Naive thymus-derived CD4-positive, alpha-beta T cell (primary cell): Measurements from ENCODE around the gene HCN2. TPM values are rescaled to one million over a fixed set of nuclear protein-coding genes. Genes with fewer than 3 reads are reported as not detected.

ENCODE experiments used
- ATAC-seq: fragments of 150-1000 bp; cut with Tn5 transposase; 2 replicates; pipeline ENCODE4 v1.10.0; 2021; ENCODE audit warnings: mild to moderate bottlenecking, moderate library complexity
- CTCF ChIA-PET: fragments of 350-600 bp; sonication (Branson Sonifier 250); formaldehyde crosslinking; loops from one replicate; lab custom pipeline; 2021; ENCODE audit warnings: antibody characterized with exemption; lab: Charles Lee
- POLR2A ChIA-PET: fragments of 350-600 bp; sonication (Branson Sonifier 250); formaldehyde crosslinking; loops from one replicate; lab custom pipeline; 2021; ENCODE audit warnings: antibody characterized with exemption, inconsistent platforms; lab: Charles Lee
- DNase-seq, 9 donors: peaks; one replicate each; pipeline versions ENCODE4 v3.0.0 to v3.0.0-alpha.2; 2020 to 2022; ENCODE audit warnings: mixed read lengths in 1 of 9
- H3K27ac ChIP-seq: one replicate; pipeline ENCODE4 v1.7.0; 2013; ENCODE audit warnings: mild to moderate bottlenecking, low read depth, low read length, moderate library complexity
- H3K27me3 ChIP-seq, 2 donors: one replicate each; pipeline ENCODE4 v1.7.0; 2013; ENCODE audit warnings: low read length in 2 of 2, mild to moderate bottlenecking in 2 of 2, moderate library complexity in 2 of 2; ENCODE audit not compliant: control insufficient read depth in 2 of 2, insufficient read depth in 2 of 2
- H3K36me3 ChIP-seq, 3 experiments: 1 replicate in 2 of 3; 2 replicates in 1 of 3; pipeline ENCODE4 v1.7.0; 2013; ENCODE audit warnings: low read length in 3 of 3, mild to moderate bottlenecking in 3 of 3, moderate library complexity in 1 of 3; ENCODE audit not compliant: insufficient read depth in 3 of 3, control insufficient read depth in 2 of 3
- H3K4me1 ChIP-seq, 2 donors: one replicate each; pipeline ENCODE4 v1.7.0; 2013; ENCODE audit warnings: low read length in 2 of 2, mild to moderate bottlenecking in 2 of 2, moderate library complexity in 1 of 2; ENCODE audit not compliant: control insufficient read depth in 2 of 2, insufficient read depth in 2 of 2
- H3K4me3 ChIP-seq: 2 replicates; pipeline ENCODE4 v1.7.0; 2013; ENCODE audit warnings: mild to moderate bottlenecking, low read length
- H3K9me3 ChIP-seq, 3 experiments: 1 replicate in 2 of 3; 2 replicates in 1 of 3; pipeline ENCODE4 v1.7.0; 2013; ENCODE audit warnings: low read length in 3 of 3; ENCODE audit not compliant: control insufficient read depth in 2 of 3
- H3K27ac Mint-ChIP-seq, 9 donors: one replicate each; pipeline ENCODE4 v1.8.0; 2020 to 2022; ENCODE audit warnings: mixed read lengths in 9 of 9, mild to moderate bottlenecking in 8 of 9, moderate library complexity in 5 of 9, inconsistent platforms in 2 of 9
- H3K27me3 Mint-ChIP-seq, 5 donors: one replicate each; pipeline ENCODE4 v1.8.0; 2021 to 2022; ENCODE audit warnings: mixed read lengths in 5 of 5, mild to moderate bottlenecking in 1 of 5
- H3K36me3 Mint-ChIP-seq, 5 donors: one replicate each; pipeline ENCODE4 v1.8.0; 2020 to 2022; ENCODE audit warnings: mixed read lengths in 5 of 5, mild to moderate bottlenecking in 3 of 5, inconsistent platforms in 1 of 5
- H3K4me1 Mint-ChIP-seq, 7 donors: one replicate each; pipeline ENCODE4 v1.8.0; 2020 to 2022; ENCODE audit warnings: mixed read lengths in 7 of 7, mild to moderate bottlenecking in 3 of 7, inconsistent platforms in 1 of 7
- H3K4me3 Mint-ChIP-seq, 10 donors: one replicate each; pipeline ENCODE4 v1.8.0; 2020 to 2022; ENCODE audit warnings: mild to moderate bottlenecking in 10 of 10, mixed read lengths in 10 of 10, moderate library complexity in 6 of 10, inconsistent platforms in 2 of 10
- H3K9me3 Mint-ChIP-seq, 11 donors: one replicate each; pipeline ENCODE4 v1.8.0; 2020 to 2022; ENCODE audit warnings: mixed read lengths in 11 of 11, mild to moderate bottlenecking in 4 of 11, inconsistent platforms in 1 of 11, moderate library complexity in 1 of 11
- intact Hi-C, 2 donors: fragments of 100-400 bp; cut with micrococcal nuclease; formaldehyde crosslinking; loops; one replicate each; pipeline ENCODE4 v1.15.1; 2023
- polyA plus RNA-seq, 2 donors: library from polyadenylated mRNA; unstranded; fragments of 300-500 nt; fragmentation: Illumina TruSeq; gene quantifications; one replicate each; pipeline ENCODE4 v1.2.3, GENCODE V29; 2021
- total RNA-seq, 6 experiments: library from RNA in 5 of 6; stranded (reverse) in 5 of 6; gene quantifications; 1 replicate in 5 of 6; 2 replicates in 1 of 6; pipeline ENCODE4 v1.2.3 and lab custom pipeline; 2021 to 2026

Gene HCN2
- total and polyA plus RNA-seq, 7 experiments from 2014 or later: 0.93 to 2.6 (median 2.2) TPM; not detected in 2

GRCh38 chr19:633068-633785 lies 43.5 kb downstream of the HCN2 start, which contains the start of gene POLRMT:
Gene POLRMT (minus strand): TSS chr19:633537. CDS start chr19:633512, 25 bp downstream.
- CTCF ChIA-PET: no interaction called here
- Mint-ChIP-seq H3K4me1 (peaks cover 13 to 41% (median 24%) of the 10 kb centered on the region in 7 donors), H3K4me3 (peak within 1 kb of the TSS; percentile 92 to 99 (median 97)), H3K27me3 (no peaks in the 10 kb centered on the region), H3K27ac (peak within 1 kb of the TSS; percentile 89 to 97 (median 93)), H3K36me3 (peaks cover 0 to 10% (median 5%) of the 10 kb centered on the region in 5 donors), H3K9me3 (peaks cover 0 to 2% (median 0%) of the 10 kb centered on the region in 11 donors)
- Histone ChIP-seq H3K27ac (peak within 1 kb of the TSS; percentile 78), H3K27me3 (no peaks in the 10 kb centered on the region), H3K36me3 (peaks cover 0 to 27% (median 6%) of the 10 kb centered on the region in 3 experiments), H3K4me1 (peaks cover 6 to 13% of the 10 kb centered on the region in 2 donors), H3K4me3 (peak within 1 kb of the TSS; percentile 91), H3K9me3 (no peaks in the 10 kb centered on the region)
- ATAC-seq: peak; percentile 99
- intact Hi-C loops: loop anchor here (1.0 to 2.0 kb wide), 10 partner anchors 22 to 164 kb away; partner anchors contain the start of genes BSG (in 2 of the 2), PTBP1 (in 2 of the 2), CDC34 (in 1 of the 2) and HCN2 (in 1 of the 2)
- DNase-seq: peak; percentile 87 to 99 (median 96)
- POLR2A ChIA-PET: interaction anchor here (0.6 to 2.5 kb wide), 9 partner anchors 23 to 957 kb away, joined by 3 to 18 read pairs (median 4); partner anchors contain the start of genes CDC34 and RNF126

GRCh38 chr19:633786-634639 lies 44.3 kb downstream of the HCN2 start:
- no peaks in the 10 kb centered on the region for H3K27me3 Mint-ChIP-seq
- peaks cover 0 to 2% (median 0%) of the 10 kb centered on the region in 11 donors for H3K9me3 Mint-ChIP-seq
- H3K27ac Mint-ChIP-seq: peak overlapping the region; percentile 88 to 97 (median 92)
- intact Hi-C loops: loop anchor here (1.0 to 2.0 kb wide), 10 partner anchors 23 to 163 kb away; partner anchors contain the start of genes BSG (in 2 of the 2), PTBP1 (in 2 of the 2), CDC34 (in 1 of the 2) and HCN2 (in 1 of the 2)
- POLR2A ChIA-PET: interaction anchor here (0.6 to 2.5 kb wide), 9 partner anchors 22 to 957 kb away, joined by 3 to 18 read pairs (median 3); partner anchors contain the start of genes CDC34 and RNF126
- Histone ChIP-seq H3K4me3 (peak overlapping the region; percentile 91), H3K9me3 (no peaks in the 10 kb centered on the region), H3K27me3 (no peaks in the 10 kb centered on the region), H3K36me3 (peaks cover 0 to 19% (median 3%) of the 10 kb centered on the region in 3 experiments), H3K4me1 (peaks cover 11 to 20% of the 10 kb centered on the region in 2 donors), H3K27ac (peak overlapping the region; percentile 78)
- peaks cover 0 to 4% (median 2%) of the 10 kb centered on the region in 5 donors for H3K36me3 Mint-ChIP-seq
- ATAC-seq (no peak), DNase-seq (no peak)
- peak overlapping the region; percentile 92 to 99 (median 97) for H3K4me3 Mint-ChIP-seq
- peaks cover 11 to 35% (median 22%) of the 10 kb centered on the region in 7 donors for H3K4me1 Mint-ChIP-seq
- CTCF ChIA-PET: interaction anchor here (1.0 kb wide), 1 partner anchor 23 kb away, joined by 3 read pairs; no protein-coding TSS in a partner anchor

- Mint-ChIP-seq H3K27me3 (peaks cover 0 to 3% (median 0%) of the 10 kb centered on the region in 5 donors), H3K4me3 (peak overlapping the region in 2 of 10 donors; percentile 45 to 48), H3K4me1 (peaks cover 13 to 35% (median 25%) of the 10 kb centered on the region in 7 donors), H3K36me3 (peaks cover 0 to 3% (median 0%) of the 10 kb centered on the region in 5 donors), H3K27ac (peak overlapping the region in 1 of 9 donors; percentile 62), H3K9me3 (peaks cover 0 to 2% (median 0%) of the 10 kb centered on the region in 11 donors)
- H3K9me3 ChIP-seq: no peaks in the 10 kb centered on the region
- peaks cover 0 to 11% (median 0%) of the 10 kb centered on the region in 3 experiments for H3K36me3 ChIP-seq
- CTCF ChIA-PET: interaction anchor here (0.7 to 1.0 kb wide), 2 partner anchors 22 to 25 kb away, joined by 3 to 4 read pairs; no protein-coding TSS in a partner anchor
- no peak for DNase-seq
- H3K4me3 ChIP-seq: no peak overlapping the region
- intact Hi-C loops: no loop called here
- POLR2A ChIA-PET: interaction anchor here (0.6 to 1.2 kb wide), 2 partner anchors 21 to 122 kb away, joined by 3 read pairs; no protein-coding TSS in a partner anchor
- no peaks in the 10 kb centered on the region for H3K27me3 ChIP-seq
- peaks cover 16 to 25% of the 10 kb centered on the region in 2 donors for H3K4me1 ChIP-seq
- no peak for ATAC-seq
- no peak overlapping the region for H3K27ac ChIP-seq
Measured at GRCh38 chr19:634975-635652, 45.4 kb downstream of the HCN2 start.

GRCh38 chr19:638906-639252 lies 49.2 kb downstream of the HCN2 start:
- no peak for DNase-seq
- Histone ChIP-seq H3K9me3 (no peaks in the 10 kb centered on the region), H3K4me3 (peak overlapping the region; percentile 55), H3K36me3 (no peaks in the 10 kb centered on the region), H3K4me1 (peaks cover 15 to 17% of the 10 kb centered on the region in 2 donors), H3K27me3 (no peaks in the 10 kb centered on the region), H3K27ac (peak overlapping the region; percentile 64)
- H3K4me1 Mint-ChIP-seq: peaks cover 8 to 18% (median 10%) of the 10 kb centered on the region in 7 donors
- H3K9me3 Mint-ChIP-seq: no peaks in the 10 kb centered on the region
- intact Hi-C loops: loop anchor here (1.0 kb wide), 3 partner anchors 22 to 108 kb away; partner anchors contain the start of gene CDC34 (in 1 of the 2)
- H3K27me3 Mint-ChIP-seq: peaks cover 0 to 3% (median 0%) of the 10 kb centered on the region in 5 donors
- CTCF ChIA-PET: no interaction called here
- H3K4me3 Mint-ChIP-seq: peak overlapping the region; percentile 76 to 92 (median 84)
- H3K36me3 Mint-ChIP-seq: no peaks in the 10 kb centered on the region
- peak overlapping the region in 5 of 9 donors; percentile 84 to 95 (median 89) for H3K27ac Mint-ChIP-seq
- POLR2A ChIA-PET: interaction anchor here (0.6 kb wide), 1 partner anchor 10 kb away, joined by 3 read pairs; no protein-coding TSS in a partner anchor
- no peak for ATAC-seq

- DNase-seq (peak; percentile 84 to 95 (median 91)), ATAC-seq (peak; percentile 97)
- no peaks in the 10 kb centered on the region for H3K36me3 Mint-ChIP-seq
- H3K9me3 Mint-ChIP-seq: no peaks in the 10 kb centered on the region
- peak within 1 kb of the TSS; percentile 64 for H3K27ac ChIP-seq
- H3K27ac Mint-ChIP-seq: peak within 1 kb of the TSS; percentile 78 to 95 (median 89)
- peaks cover 5 to 13% (median 6%) of the 10 kb centered on the region in 7 donors for H3K4me1 Mint-ChIP-seq
- intact Hi-C loops: loop anchor here (1.0 kb wide), 3 partner anchors 22 to 108 kb away; partner anchors contain the start of gene CDC34 (in 1 of the 2)
- H3K36me3 ChIP-seq: peaks cover 0 to 6% (median 0%) of the 10 kb centered on the region in 3 experiments
- H3K9me3 ChIP-seq: no peaks in the 10 kb centered on the region
- H3K4me1 ChIP-seq: peaks cover 10 to 15% of the 10 kb centered on the region in 2 donors
- peak within 1 kb of the TSS; percentile 55 for H3K4me3 ChIP-seq
- peak within 1 kb of the TSS; percentile 76 to 92 (median 84) for H3K4me3 Mint-ChIP-seq
- ChIA-PET POLR2A (interaction anchor here (0.5 kb wide), 1 partner anchor 68 kb away, joined by 3 read pairs; no protein-coding TSS in a partner anchor), CTCF (no interaction called here)
- H3K27me3 ChIP-seq: no peaks in the 10 kb centered on the region
- H3K27me3 Mint-ChIP-seq: peaks cover 0 to 3% (median 0%) of the 10 kb centered on the region in 5 donors
Measured at GRCh38 chr19:639253-640160, 49.8 kb downstream of the HCN2 start, which contains the start of gene FGF22. Gene FGF22 (plus strand): TSS chr19:639879. CDS start chr19:639926, 47 bp downstream.
